ENCODE results near the gene FOXP1.

The FOXP1 gene

GRCh38 chr3:71090207-71090606, 493.3 kb downstream of the FOXP1 start:
- TF ChIP-seq SIN3A (IDR thresholded peaks at IDR 0.05; ENCODE audit: borderline replicate concordance, insufficient read depth, low read length) (no peak), POLR2AphosphoS5 (IDR thresholded peaks at IDR 0.05; ENCODE audit: low read depth, low read length) (no peak), TAF1 (IDR thresholded peaks at IDR 0.05; ENCODE audit: borderline replicate concordance, insufficient read depth, low read length) (no peak), REST (IDR thresholded peaks at IDR 0.05; ENCODE audit: insufficient read depth in 1 of 2, low read depth in 2 of 2, low read length in 2 of 2) (no peak), FOXP2 (optimal IDR thresholded peaks at IDR 0.05; ENCODE audit: borderline replicate concordance, extremely low read depth, extremely low read length, insufficient read depth) (no peak)

DNA sequence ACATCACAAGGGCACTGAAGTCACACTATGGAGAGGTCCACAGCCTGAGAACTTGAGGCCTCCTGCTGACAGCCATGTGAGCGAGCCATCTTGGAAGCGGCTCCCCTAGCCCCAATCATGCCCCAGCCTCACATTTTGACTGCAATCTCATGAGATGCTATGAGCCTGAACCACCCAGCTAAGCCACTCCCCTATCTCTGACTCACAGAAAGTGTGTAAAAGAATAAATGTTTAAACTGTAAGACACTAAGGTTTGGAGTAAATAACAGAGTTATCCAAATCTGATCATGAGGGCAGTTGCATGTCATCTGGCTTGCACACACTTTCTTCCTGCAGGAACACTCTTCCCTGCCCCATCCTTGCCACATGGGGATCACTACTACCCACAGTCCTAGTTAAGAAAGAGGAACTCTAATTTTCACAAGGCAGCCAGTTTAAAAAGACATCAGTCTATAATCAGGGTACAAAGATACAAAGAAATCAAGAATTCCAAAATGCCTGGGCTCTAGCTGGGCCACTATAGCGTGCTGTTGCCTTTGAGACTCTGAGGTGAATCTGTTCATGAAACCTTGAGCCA, 494.2 kb downstream of the FOXP1 start:
- TF ChIP-seq SIN3A (IDR thresholded peaks at IDR 0.05; ENCODE audit: borderline replicate concordance, insufficient read depth, low read length): no peak
- TF ChIP-seq FOXP2 (optimal IDR thresholded peaks at IDR 0.05; ENCODE audit: borderline replicate concordance, extremely low read depth, extremely low read length, insufficient read depth): no peak
- TF ChIP-seq REST (IDR thresholded peaks at IDR 0.05; ENCODE audit: insufficient read depth in 1 of 2, low read depth in 2 of 2, low read length in 2 of 2): no peak
- no peak for TF ChIP-seq TAF1 (IDR thresholded peaks at IDR 0.05; ENCODE audit: borderline replicate concordance, insufficient read depth, low read length)
- TF ChIP-seq POLR2AphosphoS5 (IDR thresholded peaks at IDR 0.05; ENCODE audit: low read depth, low read length): no peak

- TF ChIP-seq POLR2AphosphoS5 (IDR thresholded peaks at IDR 0.05; ENCODE audit: low read depth, low read length) (no peak), SIN3A (IDR thresholded peaks at IDR 0.05; ENCODE audit: borderline replicate concordance, insufficient read depth, low read length) (no peak), REST (IDR thresholded peaks at IDR 0.05; ENCODE audit: insufficient read depth in 1 of 2, low read depth in 2 of 2, low read length in 2 of 2) (no peak), FOXP2 (optimal IDR thresholded peaks at IDR 0.05; ENCODE audit: borderline replicate concordance, extremely low read depth, extremely low read length, insufficient read depth) (no peak), TAF1 (IDR thresholded peaks at IDR 0.05; ENCODE audit: borderline replicate concordance, insufficient read depth, low read length) (no peak)
These were observed 494.8 kb downstream of the FOXP1 start for GRCh38 chr3:71088742-71089141.

GRCh38 chr3:71088019-71088708, 495.4 kb downstream of the FOXP1 start:
- no peak for TF ChIP-seq POLR2AphosphoS5 (IDR thresholded peaks at IDR 0.05; ENCODE audit: low read depth, low read length)
- no peak for TF ChIP-seq FOXP2 (optimal IDR thresholded peaks at IDR 0.05; ENCODE audit: borderline replicate concordance, extremely low read depth, extremely low read length, insufficient read depth)
- no peak for TF ChIP-seq TAF1 (IDR thresholded peaks at IDR 0.05; ENCODE audit: borderline replicate concordance, insufficient read depth, low read length)
- TF ChIP-seq REST (IDR thresholded peaks at IDR 0.05; ENCODE audit: insufficient read depth in 1 of 2, low read depth in 2 of 2, low read length in 2 of 2): no peak
- no peak for TF ChIP-seq SIN3A (IDR thresholded peaks at IDR 0.05; ENCODE audit: borderline replicate concordance, insufficient read depth, low read length)
